ENCODE data around the gene RPL18. TPM values are rescaled to one million over a fixed set of nuclear protein-coding genes. Genes with fewer than 3 reads are reported as not detected.

Gene RPL18
- total and polyA plus RNA-seq, 9 of the 15 experiments (the other 6 are each of a cell fraction or from before 2014, with no cell fraction given), result 312 to 2,635 (median 1,653) TPM

DNA sequence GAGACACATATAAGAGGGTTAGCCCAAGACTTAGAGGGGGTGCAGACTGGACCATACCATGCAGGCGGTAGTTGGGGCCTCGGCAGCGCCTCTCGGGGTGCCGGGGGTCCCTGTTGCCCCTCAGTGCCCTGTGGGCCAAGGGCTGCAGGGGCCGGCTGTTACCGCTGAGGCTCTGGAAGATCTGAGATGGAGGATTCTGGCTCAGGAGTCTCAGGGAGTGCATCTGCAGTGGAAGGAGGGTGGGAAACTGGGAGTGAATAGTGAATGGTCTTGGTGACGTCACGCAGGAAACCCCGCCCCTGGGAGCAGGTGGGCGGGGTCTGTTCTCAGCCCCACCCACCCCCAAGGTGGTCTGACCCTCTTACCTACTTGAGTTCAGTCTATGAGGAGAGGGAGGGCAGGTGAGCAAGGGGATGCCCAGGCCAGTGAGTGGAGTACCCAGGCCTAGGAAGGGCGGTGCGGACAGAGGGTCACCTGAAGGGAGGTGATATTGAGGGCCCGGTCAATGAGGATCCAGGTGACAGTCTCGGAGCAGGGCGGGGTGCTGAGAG, 19.9 kb upstream of the RPL18 start (continued):
- TF ChIP-seq, protein P1, sequence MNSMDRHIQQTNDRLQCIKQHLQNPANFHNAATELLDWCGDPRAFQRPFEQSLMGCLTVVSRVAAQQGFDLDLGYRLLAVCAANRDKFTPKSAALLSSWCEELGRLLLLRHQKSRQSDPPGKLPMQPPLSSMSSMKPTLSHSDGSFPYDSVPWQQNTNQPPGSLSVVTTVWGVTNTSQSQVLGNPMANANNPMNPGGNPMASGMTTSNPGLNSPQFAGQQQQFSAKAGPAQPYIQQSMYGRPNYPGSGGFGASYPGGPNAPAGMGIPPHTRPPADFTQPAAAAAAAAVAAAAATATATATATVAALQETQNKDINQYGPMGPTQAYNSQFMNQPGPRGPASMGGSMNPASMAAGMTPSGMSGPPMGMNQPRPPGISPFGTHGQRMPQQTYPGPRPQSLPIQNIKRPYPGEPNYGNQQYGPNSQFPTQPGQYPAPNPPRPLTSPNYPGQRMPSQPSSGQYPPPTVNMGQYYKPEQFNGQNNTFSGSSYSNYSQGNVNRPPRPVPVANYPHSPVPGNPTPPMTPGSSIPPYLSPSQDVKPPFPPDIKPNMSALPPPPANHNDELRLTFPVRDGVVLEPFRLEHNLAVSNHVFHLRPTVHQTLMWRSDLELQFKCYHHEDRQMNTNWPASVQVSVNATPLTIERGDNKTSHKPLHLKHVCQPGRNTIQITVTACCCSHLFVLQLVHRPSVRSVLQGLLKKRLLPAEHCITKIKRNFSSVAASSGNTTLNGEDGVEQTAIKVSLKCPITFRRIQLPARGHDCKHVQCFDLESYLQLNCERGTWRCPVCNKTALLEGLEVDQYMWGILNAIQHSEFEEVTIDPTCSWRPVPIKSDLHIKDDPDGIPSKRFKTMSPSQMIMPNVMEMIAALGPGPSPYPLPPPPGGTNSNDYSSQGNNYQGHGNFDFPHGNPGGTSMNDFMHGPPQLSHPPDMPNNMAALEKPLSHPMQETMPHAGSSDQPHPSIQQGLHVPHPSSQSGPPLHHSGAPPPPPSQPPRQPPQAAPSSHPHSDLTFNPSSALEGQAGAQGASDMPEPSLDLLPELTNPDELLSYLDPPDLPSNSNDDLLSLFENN (IDR thresholded peaks at IDR 0.05; ENCODE audit: low read depth in 2 of 2, low read length in 2 of 2), result no peak
- TF ChIP-seq PHF20 (IDR thresholded peaks at IDR 0.05; ENCODE audit: partially characterized antibody) (no peak), MYNN (IDR thresholded peaks at IDR 0.05) (no peak), MYNN (CRISPR knock-in tag; IDR thresholded peaks at IDR 0.05) (no peak), POU5F1 (IDR thresholded peaks at IDR 0.05; ENCODE audit: borderline replicate concordance, low read depth, low read length, partially characterized antibody) (no peak), IFI16 (CRISPR knock-in tag; IDR thresholded peaks at IDR 0.05) (no peak), LCOR (CRISPR knock-in tag; IDR thresholded peaks at IDR 0.05) (no peak), NRF1 (conservative IDR thresholded peaks at IDR 0.05 in 1 of 2, IDR thresholded peaks at IDR 0.05 in 1 of 2) (peak in 1 of 2 experiments; percentile 11; a peak in 1 of 4 replicates), ZNF445 (CRISPR knock-in tag; IDR thresholded peaks at IDR 0.05; ENCODE audit: low read depth) (no peak), ZNF263 (CRISPR knock-in tag; IDR thresholded peaks at IDR 0.05; ENCODE audit: borderline replicate concordance) (no peak), ZNF696 (CRISPR knock-in tag; conservative IDR thresholded peaks at IDR 0.05) (no peak), ZNF384 (IDR thresholded peaks at IDR 0.05; ENCODE audit: low read depth, low read length) (no peak), ZNF274 (IDR thresholded peaks at IDR 0.05; ENCODE audit: borderline replicate concordance, low read depth, low read length) (no peak), FOXK1 (CRISPR knock-in tag; IDR thresholded peaks at IDR 0.05; ENCODE audit: borderline replicate concordance) (0 out of 2 replicates have a peak, but pooled peaks have one; percentile 20), ELF1 (tag; IDR thresholded peaks at IDR 0.05) (no peak), NR3C1 (CRISPR knock-in tag; IDR thresholded peaks at IDR 0.05) (no peak), MYC (IDR thresholded peaks at IDR 0.05; ENCODE audit: low read depth, low read length) (no peak), MYC (CRISPR knock-in tag; IDR thresholded peaks at IDR 0.05; ENCODE audit: borderline replicate concordance, low read depth) (peak; percentile 60; the same call in 1 of the 2 replicates), EHMT2 (IDR thresholded peaks at IDR 0.05) (no peak)
- TF ChIP-seq, protein P2, sequence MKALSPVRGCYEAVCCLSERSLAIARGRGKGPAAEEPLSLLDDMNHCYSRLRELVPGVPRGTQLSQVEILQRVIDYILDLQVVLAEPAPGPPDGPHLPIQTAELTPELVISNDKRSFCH (CRISPR knock-in tag; IDR thresholded peaks at IDR 0.05), result no peak
- TF ChIP-seq, protein P2 (tag; IDR thresholded peaks at IDR 0.05), result no peak
- TF ChIP-seq, protein P3, sequence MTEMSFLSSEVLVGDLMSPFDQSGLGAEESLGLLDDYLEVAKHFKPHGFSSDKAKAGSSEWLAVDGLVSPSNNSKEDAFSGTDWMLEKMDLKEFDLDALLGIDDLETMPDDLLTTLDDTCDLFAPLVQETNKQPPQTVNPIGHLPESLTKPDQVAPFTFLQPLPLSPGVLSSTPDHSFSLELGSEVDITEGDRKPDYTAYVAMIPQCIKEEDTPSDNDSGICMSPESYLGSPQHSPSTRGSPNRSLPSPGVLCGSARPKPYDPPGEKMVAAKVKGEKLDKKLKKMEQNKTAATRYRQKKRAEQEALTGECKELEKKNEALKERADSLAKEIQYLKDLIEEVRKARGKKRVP (CRISPR knock-in tag; IDR thresholded peaks at IDR 0.05), result no peak

Measured in K562 (cell line).